CD4-positive, alpha-beta T cell treated with Interferon alpha-2 for 1 hour (primary cell): ENCODE measurements around the gene GLUL.
"Not testable (repeated sequence)": the region's sequence is repeated elsewhere in the genome, so short reads cannot be mapped to it uniquely, and the experiment has no call there.

Experiments used
- DNase-seq, 2 donors: peaks; one replicate each; pipeline ENCODE4 v3.0.0-alpha.2; 2020 to 2022

The GLUL gene

GRCh38 chr1:182394055-182394775, 2.6 kb upstream of the GLUL start:
- DNase-seq, result peak in 1 of 2 donors; percentile 3

GRCh38 chr1:182392050-182393028, 749 bp upstream of the GLUL start:
- DNase-seq, result peak in 1 of 2 donors; percentile 9

- no peak for DNase-seq
Observed at GRCh38 chr1:182391028-182391361, 595 bp downstream of the GLUL start.

- DNase-seq, result peak in 1 of 2 donors; percentile 8
Observed at GRCh38 chr1:182389619-182390047, 2.0 kb downstream of the GLUL start.

GRCh38 chr1:182388392-182389134, 3.0 kb downstream of the GLUL start:
- no peak for DNase-seq

GRCh38 chr1:182387566-182387965, 4.0 kb downstream of the GLUL start:
- DNase-seq, result no peak

GRCh38 chr1:182386980-182387379, 4.6 kb downstream of the GLUL start:
- no peak for DNase-seq

GRCh38 chr1:182385885-182386853, 5.4 kb downstream of the GLUL start:
- DNase-seq, result no peak

GRCh38 chr1:182384387-182384960, 7.1 kb downstream of the GLUL start:
- DNase-seq, result no peak

GRCh38 chr1:182383934-182384333, 7.7 kb downstream of the GLUL start:
- DNase-seq, result no peak

GRCh38 chr1:182383037-182383661, 8.4 kb downstream of the GLUL start:
- no peak for DNase-seq

GRCh38 chr1:182381962-182382819, 9.4 kb downstream of the GLUL start:
- DNase-seq, result no peak

GRCh38 chr1:182380199-182380598, 11.4 kb downstream of the GLUL start:
- DNase-seq, result no peak

- not testable (repeated sequence) for DNase-seq
Observed at GRCh38 chr1:182379781-182380180, 11.8 kb downstream of the GLUL start.

GRCh38 chr1:182376936-182377574, 14.5 kb downstream of the GLUL start:
- no peak for DNase-seq

- no peak for DNase-seq
Observed at GRCh38 chr1:182374101-182374834, 17.3 kb downstream of the GLUL start.

GRCh38 chr1:182370532-182370931, 21.1 kb downstream of the GLUL start:
- no peak for DNase-seq

GRCh38 chr1:182368903-182369302, 22.7 kb downstream of the GLUL start:
- no peak for DNase-seq

- DNase-seq, result no peak
Observed at GRCh38 chr1:182368358-182368757, 23.2 kb downstream of the GLUL start.
